NB4 (cell line): ENCODE results near the gene KDM4C.
"Not testable (repeated sequence)": the region's sequence is repeated elsewhere in the genome, so short reads cannot be mapped to it uniquely, and the experiment has no call there.

Experiments used
- MYC ChIP-seq: IDR thresholded peaks from 2 replicates; pipeline ENCODE4 v1.6.1; 2011; ENCODE audit warnings: low read depth, low read length
- TF ChIP-seq, protein P1 (sequence below): IDR thresholded peaks from one replicate; pipeline ENCODE4 v1.5.1; 2012; ENCODE audit warnings: low read depth, low read length

DNA sequence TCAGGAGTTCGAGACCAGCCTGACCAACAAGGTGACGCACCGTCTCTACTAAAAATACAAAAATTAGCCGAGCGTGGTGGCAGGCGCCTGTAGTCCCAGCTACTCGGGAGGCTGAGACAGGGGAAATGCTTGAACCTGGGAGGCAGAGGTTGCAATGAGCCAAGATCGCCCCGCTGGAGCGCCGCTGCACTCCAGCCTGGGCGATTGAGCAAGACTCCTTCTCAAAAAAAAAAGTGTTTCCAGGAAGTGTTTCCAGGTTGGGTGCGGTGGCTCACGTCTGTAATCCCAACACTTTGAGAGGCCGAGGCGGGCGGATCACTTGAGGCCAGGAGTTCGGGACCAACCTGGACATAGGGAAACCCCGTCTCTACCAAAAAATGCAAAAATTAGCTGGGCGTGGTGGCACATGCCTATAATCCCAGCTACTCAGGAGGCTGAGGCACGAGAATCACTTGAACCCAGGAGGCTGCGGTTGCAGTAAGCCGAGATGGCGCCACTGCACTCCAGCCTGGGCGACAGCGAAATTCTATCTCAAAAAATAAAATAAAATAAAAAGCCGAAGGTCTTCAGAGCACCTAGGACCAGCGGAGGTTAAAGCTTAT is 42.5 kb upstream of the KDM4C start:
- TF ChIP-seq, protein P1, sequence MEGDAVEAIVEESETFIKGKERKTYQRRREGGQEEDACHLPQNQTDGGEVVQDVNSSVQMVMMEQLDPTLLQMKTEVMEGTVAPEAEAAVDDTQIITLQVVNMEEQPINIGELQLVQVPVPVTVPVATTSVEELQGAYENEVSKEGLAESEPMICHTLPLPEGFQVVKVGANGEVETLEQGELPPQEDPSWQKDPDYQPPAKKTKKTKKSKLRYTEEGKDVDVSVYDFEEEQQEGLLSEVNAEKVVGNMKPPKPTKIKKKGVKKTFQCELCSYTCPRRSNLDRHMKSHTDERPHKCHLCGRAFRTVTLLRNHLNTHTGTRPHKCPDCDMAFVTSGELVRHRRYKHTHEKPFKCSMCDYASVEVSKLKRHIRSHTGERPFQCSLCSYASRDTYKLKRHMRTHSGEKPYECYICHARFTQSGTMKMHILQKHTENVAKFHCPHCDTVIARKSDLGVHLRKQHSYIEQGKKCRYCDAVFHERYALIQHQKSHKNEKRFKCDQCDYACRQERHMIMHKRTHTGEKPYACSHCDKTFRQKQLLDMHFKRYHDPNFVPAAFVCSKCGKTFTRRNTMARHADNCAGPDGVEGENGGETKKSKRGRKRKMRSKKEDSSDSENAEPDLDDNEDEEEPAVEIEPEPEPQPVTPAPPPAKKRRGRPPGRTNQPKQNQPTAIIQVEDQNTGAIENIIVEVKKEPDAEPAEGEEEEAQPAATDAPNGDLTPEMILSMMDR = not testable (repeated sequence)
- not testable (repeated sequence) for TF ChIP-seq MYC
